Measurements from ENCODE around the gene TRIM36. TPM values are rescaled to one million over a fixed set of nuclear protein-coding genes. Genes with fewer than 3 reads are reported as not detected.

The TRIM36 gene
- total RNA-seq, 1 experiment from 2014 or later: 20.0 TPM

GRCh38 chr5:115179394-115180164, 9.9 kb upstream of the TRIM36 start (continued):
- TF ChIP-seq PRDM15 (CRISPR knock-in tag; IDR thresholded peaks at IDR 0.05): no peak
- TF ChIP-seq CTCF (IDR thresholded peaks at IDR 0.05): no peak
- no peak for TF ChIP-seq IRF2 (CRISPR knock-in tag; IDR thresholded peaks at IDR 0.05; ENCODE audit: borderline replicate concordance, low read depth)
- TF ChIP-seq ZNF317 (CRISPR knock-in tag; IDR thresholded peaks at IDR 0.05; ENCODE audit: borderline replicate concordance, low read depth): 0 out of 2 replicates have a peak, but pooled peaks have one; percentile 5
- TF ChIP-seq GABPB1 (CRISPR knock-in tag; IDR thresholded peaks at IDR 0.05): no peak
- TF ChIP-seq SMAD4 (CRISPR knock-in tag; IDR thresholded peaks at IDR 0.05): no peak
- no peak for TF ChIP-seq ESRRA (CRISPR knock-in tag; IDR thresholded peaks at IDR 0.05; ENCODE audit: borderline replicate concordance)
- peak; percentile 46 for TF ChIP-seq FOXP1 (CRISPR knock-in tag; IDR thresholded peaks at IDR 0.05; ENCODE audit: borderline replicate concordance)
- TF ChIP-seq GTF2I (CRISPR knock-in tag; conservative IDR thresholded peaks at IDR 0.05): no peak
- no peak for TF ChIP-seq AFF4 (CRISPR knock-in tag; IDR thresholded peaks at IDR 0.05; ENCODE audit: borderline replicate concordance)
- no peak for TF ChIP-seq E2F5 (CRISPR knock-in tag; IDR thresholded peaks at IDR 0.05)
- TF ChIP-seq TEAD1 (CRISPR knock-in tag; IDR thresholded peaks at IDR 0.05): no peak; the same call in 1 of the 2 replicates
- no peak for TF ChIP-seq NFE2L1 (CRISPR knock-in tag; IDR thresholded peaks at IDR 0.05)

GRCh38 chr5:115179030-115179393, 9.3 kb upstream of the TRIM36 start:
- H3K27ac Mint-ChIP-seq: no peak overlapping the region
- no peaks in the 10 kb centered on the region for H3K9me3 Mint-ChIP-seq
- CTCF ChIA-PET: interaction anchor here (0.6 to 2.4 kb wide), 3 partner anchors 9 to 82 kb away, joined by 3 to 18 read pairs (median 4); no protein-coding TSS in a partner anchor
- DNase-seq (ENCODE audit: low spot score): peak; percentile 52
- peaks cover 15% of the 10 kb centered on the region for H3K4me1 Mint-ChIP-seq
- POLR2A ChIA-PET: interaction anchor here (0.6 to 3.6 kb wide), 3 partner anchors 9 to 1160 kb away, joined by 3 to 27 read pairs (median 4); partner anchors contain the start of gene TRIM36
- peak overlapping the region; percentile 78 for H3K4me3 Mint-ChIP-seq
- ATAC-seq: peak; percentile 57
- peaks cover 74% of the 10 kb centered on the region for H3K27me3 Mint-ChIP-seq (ENCODE audit: low read depth)
- no peaks in the 10 kb centered on the region for H3K36me3 Mint-ChIP-seq
- TF ChIP-seq CREB1 (CRISPR knock-in tag; IDR thresholded peaks at IDR 0.05) (peak; percentile 62; the same call in 1 of the 2 replicates), CDX4 (CRISPR knock-in tag; IDR thresholded peaks at IDR 0.05; ENCODE audit: borderline replicate concordance) (no peak), ETV6 (CRISPR knock-in tag; IDR thresholded peaks at IDR 0.05) (peak; percentile 24; the same call in 1 of the 2 replicates), ATF6 (CRISPR knock-in tag; IDR thresholded peaks at IDR 0.05) (no peak), MAX (CRISPR knock-in tag; IDR thresholded peaks at IDR 0.05) (peak; percentile 82), USF1 (CRISPR knock-in tag; IDR thresholded peaks at IDR 0.05) (no peak), SMAD3 (CRISPR knock-in tag; IDR thresholded peaks at IDR 0.05; ENCODE audit: borderline replicate concordance) (no peak), GRHL2 (CRISPR knock-in tag; IDR thresholded peaks at IDR 0.05; ENCODE audit: insufficient replicate concordance, severe bottlenecking) (no peak), IRF2 (CRISPR knock-in tag; IDR thresholded peaks at IDR 0.05; ENCODE audit: borderline replicate concordance, low read depth) (no peak)
